Panc1 (cell line): ENCODE results near the gene PSMB7.

Source experiments
- CTCF ChIP-seq: fragments of 450-650 bp; IDR thresholded peaks from 2 replicates; pipeline ENCODE4 v1.5.1; 2017; ENCODE audit warnings: mild to moderate bottlenecking
- POLR2AphosphoS5 ChIP-seq: IDR thresholded peaks from 2 replicates; pipeline ENCODE4 v1.6.1; 2012; ENCODE audit warnings: mild to moderate bottlenecking, low read depth, low read length, moderate library complexity
- TF ChIP-seq, protein P1 (sequence below), 2 experiments: IDR thresholded peaks; 2 replicates each; pipeline ENCODE4 v1.6.1; 2011 to 2012; ENCODE audit warnings: low read depth in 2 of 2, control low read depth in 1 of 2, low read length in 1 of 2, mild to moderate bottlenecking in 1 of 2, moderate library complexity in 1 of 2; ENCODE audit not compliant: insufficient read depth in 1 of 2

DNA sequence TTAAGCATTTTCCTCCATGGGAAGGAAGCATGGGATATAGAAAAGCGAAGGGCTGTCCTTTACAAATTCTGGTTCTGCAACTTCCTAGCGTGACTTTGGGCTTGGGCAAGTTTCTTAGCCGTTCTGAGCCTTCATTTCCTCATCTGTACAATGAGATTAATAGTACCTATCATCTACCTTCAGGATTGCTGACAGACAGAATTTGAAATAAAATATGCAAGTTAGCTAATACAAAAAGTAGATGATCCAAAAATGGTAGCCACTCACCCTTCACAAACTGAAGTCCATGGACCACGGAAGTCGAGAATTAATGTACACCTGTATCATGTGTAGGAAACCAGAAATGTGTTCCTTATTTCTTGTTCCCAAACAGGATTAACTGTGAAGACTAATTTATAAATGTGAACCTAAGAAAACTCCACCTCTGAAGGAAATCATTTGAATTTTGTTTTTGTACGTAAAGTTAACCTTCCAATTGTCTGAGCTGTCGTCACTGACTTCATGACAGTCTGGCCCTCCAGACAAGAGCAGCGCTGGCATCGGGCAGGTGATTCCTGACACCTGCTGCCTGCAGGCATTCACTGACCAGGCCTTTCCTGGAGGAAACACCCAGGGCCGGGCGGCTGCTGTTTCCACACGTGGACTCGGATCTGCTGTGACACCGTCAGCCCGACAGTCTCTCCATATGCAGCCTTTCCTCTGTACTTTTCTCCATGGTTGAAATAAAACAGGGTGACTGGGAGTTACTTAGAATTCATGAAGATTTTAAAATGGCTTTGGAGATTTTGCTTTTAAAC lies 63.4 kb downstream of the PSMB7 start:
- TF ChIP-seq POLR2AphosphoS5 (no peak; the same call in 1 of the 2 replicates), CTCF (no peak)
- TF ChIP-seq, protein P1, sequence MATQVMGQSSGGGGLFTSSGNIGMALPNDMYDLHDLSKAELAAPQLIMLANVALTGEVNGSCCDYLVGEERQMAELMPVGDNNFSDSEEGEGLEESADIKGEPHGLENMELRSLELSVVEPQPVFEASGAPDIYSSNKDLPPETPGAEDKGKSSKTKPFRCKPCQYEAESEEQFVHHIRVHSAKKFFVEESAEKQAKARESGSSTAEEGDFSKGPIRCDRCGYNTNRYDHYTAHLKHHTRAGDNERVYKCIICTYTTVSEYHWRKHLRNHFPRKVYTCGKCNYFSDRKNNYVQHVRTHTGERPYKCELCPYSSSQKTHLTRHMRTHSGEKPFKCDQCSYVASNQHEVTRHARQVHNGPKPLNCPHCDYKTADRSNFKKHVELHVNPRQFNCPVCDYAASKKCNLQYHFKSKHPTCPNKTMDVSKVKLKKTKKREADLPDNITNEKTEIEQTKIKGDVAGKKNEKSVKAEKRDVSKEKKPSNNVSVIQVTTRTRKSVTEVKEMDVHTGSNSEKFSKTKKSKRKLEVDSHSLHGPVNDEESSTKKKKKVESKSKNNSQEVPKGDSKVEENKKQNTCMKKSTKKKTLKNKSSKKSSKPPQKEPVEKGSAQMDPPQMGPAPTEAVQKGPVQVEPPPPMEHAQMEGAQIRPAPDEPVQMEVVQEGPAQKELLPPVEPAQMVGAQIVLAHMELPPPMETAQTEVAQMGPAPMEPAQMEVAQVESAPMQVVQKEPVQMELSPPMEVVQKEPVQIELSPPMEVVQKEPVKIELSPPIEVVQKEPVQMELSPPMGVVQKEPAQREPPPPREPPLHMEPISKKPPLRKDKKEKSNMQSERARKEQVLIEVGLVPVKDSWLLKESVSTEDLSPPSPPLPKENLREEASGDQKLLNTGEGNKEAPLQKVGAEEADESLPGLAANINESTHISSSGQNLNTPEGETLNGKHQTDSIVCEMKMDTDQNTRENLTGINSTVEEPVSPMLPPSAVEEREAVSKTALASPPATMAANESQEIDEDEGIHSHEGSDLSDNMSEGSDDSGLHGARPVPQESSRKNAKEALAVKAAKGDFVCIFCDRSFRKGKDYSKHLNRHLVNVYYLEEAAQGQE (IDR thresholded peaks at IDR 0.05; ENCODE audit: insufficient read depth in 1 of 2, low read depth in 2 of 2, low read length in 1 of 2): no peak
